ENCODE results near the gene CPED1.

The CPED1 gene

DNA sequence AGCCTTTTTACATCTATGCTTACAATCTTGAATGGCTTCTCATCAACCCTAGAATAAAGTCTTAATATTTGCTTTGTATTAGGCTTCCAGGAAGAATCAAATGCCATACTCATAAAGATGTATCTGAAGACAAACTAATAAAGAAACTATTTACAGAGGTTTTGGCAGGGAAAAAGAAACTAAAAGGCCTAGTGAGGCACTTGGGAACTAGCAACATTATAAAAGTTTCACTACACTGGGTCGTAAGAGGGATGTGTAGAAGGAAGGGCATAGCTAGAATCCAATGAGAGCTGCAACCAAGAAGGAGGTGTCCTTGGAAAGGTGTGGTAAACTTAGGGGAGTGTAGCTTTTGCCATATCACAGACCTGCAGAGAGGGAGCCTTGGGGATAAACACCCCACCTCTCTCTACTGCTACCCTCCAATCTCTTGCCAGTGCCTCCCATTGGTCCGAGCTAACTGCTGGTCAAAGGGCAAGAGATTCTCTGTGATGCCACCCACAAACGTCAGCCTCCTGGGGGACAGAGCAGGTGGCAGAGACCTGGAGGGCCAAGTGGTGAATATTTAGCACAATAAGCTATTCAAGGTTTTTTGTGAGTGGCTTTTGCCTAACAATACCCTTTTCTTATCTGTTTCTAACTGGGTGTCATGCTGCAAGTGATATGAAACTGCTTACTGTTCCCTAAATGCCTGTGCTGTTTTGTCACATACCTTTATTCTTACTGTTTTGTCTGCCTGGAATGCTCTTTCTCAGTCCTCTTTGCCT lies 60.7 kb downstream of the CPED1 start:
- no peaks in the 10 kb centered on the region for H3K27me3 ChIP-seq (ENCODE audit: control insufficient read depth, insufficient read depth, low read length)

DNA sequence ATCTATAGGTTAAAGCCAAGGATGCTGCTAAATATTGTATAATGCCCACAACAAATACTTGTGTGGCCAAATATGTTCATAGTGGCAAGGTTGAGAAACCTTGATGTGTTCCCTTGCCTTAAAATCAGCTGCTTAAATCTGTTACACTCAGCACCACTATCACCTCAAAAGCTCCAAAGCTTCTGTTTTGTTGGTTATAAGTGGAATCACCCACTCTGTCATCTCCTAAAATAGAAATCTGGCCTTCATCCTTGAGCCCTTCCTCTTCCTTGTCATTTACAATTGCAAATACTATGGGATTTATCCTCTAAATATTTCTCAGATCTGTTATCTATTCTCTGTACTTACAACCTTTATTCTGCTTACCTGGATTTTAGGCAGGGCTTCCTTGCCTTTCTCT lies 61.4 kb downstream of the CPED1 start:
- Histone ChIP-seq H3K9ac (no peak overlapping the region), H3K4me2 (ENCODE audit: low read length) (no peak overlapping the region), H2AFZ (no peak overlapping the region), H3K27me3 (ENCODE audit: control insufficient read depth, insufficient read depth, low read length) (no peaks in the 10 kb centered on the region), H3K79me2 (no peaks in the 10 kb centered on the region), H3K4me3 (ENCODE audit: low read depth, low read length) (no peak overlapping the region), H3K36me3 (ENCODE audit: control insufficient read depth, insufficient read depth, low read length) (no peaks in the 10 kb centered on the region), H3K9me3 (ENCODE audit: control insufficient read depth, low read length) (no peaks in the 10 kb centered on the region), H3K4me1 (no peaks in the 10 kb centered on the region), H3K27ac (no peak overlapping the region)
- TF ChIP-seq, protein P1, sequence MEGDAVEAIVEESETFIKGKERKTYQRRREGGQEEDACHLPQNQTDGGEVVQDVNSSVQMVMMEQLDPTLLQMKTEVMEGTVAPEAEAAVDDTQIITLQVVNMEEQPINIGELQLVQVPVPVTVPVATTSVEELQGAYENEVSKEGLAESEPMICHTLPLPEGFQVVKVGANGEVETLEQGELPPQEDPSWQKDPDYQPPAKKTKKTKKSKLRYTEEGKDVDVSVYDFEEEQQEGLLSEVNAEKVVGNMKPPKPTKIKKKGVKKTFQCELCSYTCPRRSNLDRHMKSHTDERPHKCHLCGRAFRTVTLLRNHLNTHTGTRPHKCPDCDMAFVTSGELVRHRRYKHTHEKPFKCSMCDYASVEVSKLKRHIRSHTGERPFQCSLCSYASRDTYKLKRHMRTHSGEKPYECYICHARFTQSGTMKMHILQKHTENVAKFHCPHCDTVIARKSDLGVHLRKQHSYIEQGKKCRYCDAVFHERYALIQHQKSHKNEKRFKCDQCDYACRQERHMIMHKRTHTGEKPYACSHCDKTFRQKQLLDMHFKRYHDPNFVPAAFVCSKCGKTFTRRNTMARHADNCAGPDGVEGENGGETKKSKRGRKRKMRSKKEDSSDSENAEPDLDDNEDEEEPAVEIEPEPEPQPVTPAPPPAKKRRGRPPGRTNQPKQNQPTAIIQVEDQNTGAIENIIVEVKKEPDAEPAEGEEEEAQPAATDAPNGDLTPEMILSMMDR (IDR thresholded peaks at IDR 0.05): no peak

More for the DNA sequence above, 60.7 kb downstream of the CPED1 start:
- H3K36me3 ChIP-seq (ENCODE audit: control insufficient read depth, insufficient read depth, low read length): no peaks in the 10 kb centered on the region
- H3K4me2 ChIP-seq (ENCODE audit: low read length): no peak overlapping the region
- H3K4me3 ChIP-seq (ENCODE audit: low read depth, low read length): no peak overlapping the region
- no peaks in the 10 kb centered on the region for H3K79me2 ChIP-seq
- H3K4me1 ChIP-seq: no peaks in the 10 kb centered on the region
- H3K9me3 ChIP-seq (ENCODE audit: control insufficient read depth, low read length): no peaks in the 10 kb centered on the region
- H2AFZ ChIP-seq: no peak overlapping the region
- no peak overlapping the region for H3K27ac ChIP-seq
- TF ChIP-seq, protein P1 (IDR thresholded peaks at IDR 0.05): no peak
- no peak overlapping the region for H3K9ac ChIP-seq

DNA sequence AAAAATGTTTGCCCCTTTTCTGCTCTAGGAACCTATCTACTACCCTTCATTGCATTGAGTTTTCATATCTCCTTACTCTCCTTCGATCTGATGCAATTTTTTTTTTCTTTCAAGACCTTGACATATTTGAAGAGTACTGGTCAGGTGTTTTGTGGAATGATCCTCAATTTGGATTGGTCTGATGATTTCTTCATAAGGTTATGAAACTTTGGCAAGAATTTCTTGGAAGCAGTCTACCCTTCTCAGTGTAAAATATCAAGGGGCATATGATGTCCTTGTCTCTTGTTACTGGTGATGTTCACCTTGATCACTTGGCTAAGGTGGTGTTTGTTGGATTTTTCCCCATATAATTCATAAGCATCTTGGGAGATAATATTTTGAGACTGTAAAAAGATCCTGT lies 64.7 kb downstream of the CPED1 start:
- H3K79me2 ChIP-seq: no peaks in the 10 kb centered on the region
- H3K36me3 ChIP-seq (ENCODE audit: control insufficient read depth, insufficient read depth, low read length): no peaks in the 10 kb centered on the region
- no peaks in the 10 kb centered on the region for H3K9me3 ChIP-seq (ENCODE audit: control insufficient read depth, low read length)
- H3K9ac ChIP-seq: no peak overlapping the region
- H3K27me3 ChIP-seq (ENCODE audit: control insufficient read depth, insufficient read depth, low read length): no peaks in the 10 kb centered on the region
- no peak overlapping the region for H3K4me3 ChIP-seq (ENCODE audit: low read depth, low read length)
- no peak overlapping the region for H3K27ac ChIP-seq
- TF ChIP-seq, protein P1 (IDR thresholded peaks at IDR 0.05): no peak
- no peaks in the 10 kb centered on the region for H3K4me1 ChIP-seq
- H2AFZ ChIP-seq: no peak overlapping the region
- H3K4me2 ChIP-seq (ENCODE audit: low read length): no peak overlapping the region

DNA sequence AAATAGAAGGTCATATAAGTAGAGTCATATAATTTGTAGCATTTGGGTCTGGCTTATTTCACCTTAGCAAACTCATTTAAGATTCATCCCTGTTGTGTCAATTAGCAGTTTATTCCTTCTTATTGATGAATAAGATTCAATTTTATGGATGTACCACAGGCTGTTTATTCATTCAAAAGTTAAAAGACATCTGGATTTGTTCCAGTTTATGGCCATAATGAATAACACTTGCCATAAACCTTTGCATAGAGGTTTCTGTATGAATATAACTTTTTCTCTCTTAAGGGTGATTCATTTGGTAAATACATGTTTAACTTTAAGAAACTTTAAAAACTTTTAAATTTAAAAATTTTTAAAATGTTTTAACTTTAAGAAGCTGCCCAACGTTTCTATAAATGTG lies 66.4 kb downstream of the CPED1 start:
- Histone ChIP-seq H3K79me2 (no peaks in the 10 kb centered on the region), H3K4me1 (no peaks in the 10 kb centered on the region), H2AFZ (no peak overlapping the region), H3K4me3 (ENCODE audit: low read depth, low read length) (no peak overlapping the region), H3K27me3 (ENCODE audit: control insufficient read depth, insufficient read depth, low read length) (no peaks in the 10 kb centered on the region), H3K4me2 (ENCODE audit: low read length) (no peak overlapping the region), H3K36me3 (ENCODE audit: control insufficient read depth, insufficient read depth, low read length) (no peaks in the 10 kb centered on the region), H3K27ac (no peak overlapping the region), H3K9me3 (ENCODE audit: control insufficient read depth, low read length) (no peaks in the 10 kb centered on the region), H3K9ac (no peak overlapping the region)
- TF ChIP-seq, protein P1 (IDR thresholded peaks at IDR 0.05): no peak

DNA sequence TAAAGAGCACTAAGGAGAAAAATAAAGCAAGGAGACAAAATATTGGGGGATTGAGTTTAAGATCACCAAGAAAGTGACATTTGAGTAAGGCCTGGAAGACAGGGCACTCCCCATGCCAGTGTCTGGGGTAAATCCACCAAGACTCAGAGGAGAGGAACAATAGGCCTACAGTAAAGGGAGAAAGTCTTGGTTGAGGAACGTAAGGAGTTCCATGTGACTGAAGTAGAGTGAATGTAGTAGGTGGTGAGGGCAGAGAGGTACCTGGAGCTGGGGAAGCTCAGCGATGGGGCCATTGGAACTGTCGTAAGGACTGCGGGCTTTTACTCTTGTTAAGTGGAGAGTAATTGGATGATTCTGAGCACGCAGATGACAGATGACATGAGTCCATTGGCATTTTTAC lies 69.4 kb downstream of the CPED1 start:
- H3K36me3 ChIP-seq (ENCODE audit: control insufficient read depth, insufficient read depth, low read length): no peaks in the 10 kb centered on the region
- no peak overlapping the region for H3K4me3 ChIP-seq (ENCODE audit: low read depth, low read length)
- no peaks in the 10 kb centered on the region for H3K9me3 ChIP-seq (ENCODE audit: control insufficient read depth, low read length)
- H3K9ac ChIP-seq: no peak overlapping the region
- H2AFZ ChIP-seq: no peak overlapping the region
- H3K4me1 ChIP-seq: no peaks in the 10 kb centered on the region
- no peak overlapping the region for H3K4me2 ChIP-seq (ENCODE audit: low read length)
- H3K27me3 ChIP-seq (ENCODE audit: control insufficient read depth, insufficient read depth, low read length): no peaks in the 10 kb centered on the region
- H3K79me2 ChIP-seq: no peaks in the 10 kb centered on the region
- no peak overlapping the region for H3K27ac ChIP-seq
- TF ChIP-seq, protein P1 (IDR thresholded peaks at IDR 0.05): no peak
